Measurements from ENCODE around the gene SNCA.

SNCA gene

GRCh38 chr4:89720981-89721380 lies 116.0 kb downstream of the SNCA start:
- Histone ChIP-seq H3K4me1 (no peaks in the 10 kb centered on the region), H3K27me3 (no peaks in the 10 kb centered on the region), H3K36me3 (no peaks in the 10 kb centered on the region), H3K4me3 (ENCODE audit: low read depth, low read length) (no peak overlapping the region), H3K9me3 (no peaks in the 10 kb centered on the region)
- no peak for DNase-seq
- TF ChIP-seq, protein P1, sequence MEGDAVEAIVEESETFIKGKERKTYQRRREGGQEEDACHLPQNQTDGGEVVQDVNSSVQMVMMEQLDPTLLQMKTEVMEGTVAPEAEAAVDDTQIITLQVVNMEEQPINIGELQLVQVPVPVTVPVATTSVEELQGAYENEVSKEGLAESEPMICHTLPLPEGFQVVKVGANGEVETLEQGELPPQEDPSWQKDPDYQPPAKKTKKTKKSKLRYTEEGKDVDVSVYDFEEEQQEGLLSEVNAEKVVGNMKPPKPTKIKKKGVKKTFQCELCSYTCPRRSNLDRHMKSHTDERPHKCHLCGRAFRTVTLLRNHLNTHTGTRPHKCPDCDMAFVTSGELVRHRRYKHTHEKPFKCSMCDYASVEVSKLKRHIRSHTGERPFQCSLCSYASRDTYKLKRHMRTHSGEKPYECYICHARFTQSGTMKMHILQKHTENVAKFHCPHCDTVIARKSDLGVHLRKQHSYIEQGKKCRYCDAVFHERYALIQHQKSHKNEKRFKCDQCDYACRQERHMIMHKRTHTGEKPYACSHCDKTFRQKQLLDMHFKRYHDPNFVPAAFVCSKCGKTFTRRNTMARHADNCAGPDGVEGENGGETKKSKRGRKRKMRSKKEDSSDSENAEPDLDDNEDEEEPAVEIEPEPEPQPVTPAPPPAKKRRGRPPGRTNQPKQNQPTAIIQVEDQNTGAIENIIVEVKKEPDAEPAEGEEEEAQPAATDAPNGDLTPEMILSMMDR (IDR thresholded peaks at IDR 0.05; ENCODE audit: low read depth, low read length), result no peak

DNA sequence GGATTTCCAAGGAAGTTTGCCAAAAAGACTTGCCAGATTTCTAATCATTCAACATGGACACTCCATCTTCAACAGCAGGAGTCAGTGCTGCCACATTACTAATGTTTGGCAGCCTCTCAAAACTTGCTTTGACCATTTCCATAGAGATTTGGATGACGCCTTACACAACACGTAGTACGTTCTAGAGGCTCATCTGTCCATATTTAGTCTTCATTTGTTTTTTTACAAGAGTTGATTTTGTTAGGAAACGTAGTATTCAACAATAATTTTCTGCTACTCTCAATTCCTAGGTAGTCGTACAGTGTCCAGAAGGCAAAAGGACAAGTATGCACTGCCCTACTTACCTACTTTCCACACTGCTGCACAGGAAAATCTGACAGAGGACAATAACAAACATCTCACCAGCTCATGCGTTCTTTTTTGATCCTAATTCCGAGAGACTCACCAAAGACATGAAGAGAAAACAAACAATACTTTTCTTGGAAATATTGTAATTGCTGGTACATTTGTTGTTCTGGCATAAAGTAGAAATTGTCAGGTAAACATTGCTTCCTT lies 117.3 kb downstream of the SNCA start:
- Histone ChIP-seq H3K36me3 (no peaks in the 10 kb centered on the region), H3K4me1 (no peaks in the 10 kb centered on the region), H3K4me3 (ENCODE audit: low read depth, low read length) (no peak overlapping the region), H3K9me3 (no peaks in the 10 kb centered on the region), H3K27me3 (no peaks in the 10 kb centered on the region)
- TF ChIP-seq, protein P1 (IDR thresholded peaks at IDR 0.05; ENCODE audit: low read depth, low read length), result no peak
- no peak for DNase-seq

- Histone ChIP-seq H3K4me3 (ENCODE audit: low read depth, low read length) (no peak overlapping the region), H3K9me3 (no peaks in the 10 kb centered on the region), H3K27me3 (no peaks in the 10 kb centered on the region), H3K4me1 (no peaks in the 10 kb centered on the region; the same call in 1 of the 2 replicates), H3K36me3 (no peaks in the 10 kb centered on the region)
- TF ChIP-seq, protein P1 (IDR thresholded peaks at IDR 0.05; ENCODE audit: low read depth, low read length), result no peak
- DNase-seq, result no peak
Observed at GRCh38 chr4:89716893-89717292, 120.1 kb downstream of the SNCA start.

DNA sequence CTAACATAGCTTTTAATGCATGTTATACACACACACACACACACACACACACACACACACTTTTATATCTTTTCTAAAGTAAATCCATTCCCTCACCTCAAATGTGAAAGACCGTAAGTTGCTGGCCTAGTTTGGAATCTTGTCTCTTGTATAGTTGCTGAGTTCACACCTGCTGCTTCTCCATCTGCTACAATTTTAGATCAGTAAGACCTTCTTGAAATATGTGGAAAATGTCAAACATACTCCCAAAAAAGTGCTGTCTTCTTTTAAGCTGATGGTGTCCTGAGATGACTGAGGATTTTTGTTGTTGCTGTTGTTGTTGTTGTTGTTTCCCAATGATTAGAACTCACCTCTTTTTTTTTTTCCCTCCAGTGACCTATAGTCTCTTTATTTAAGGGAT lies 121.3 kb downstream of the SNCA start:
- Histone ChIP-seq H3K27me3 (no peaks in the 10 kb centered on the region), H3K9me3 (no peaks in the 10 kb centered on the region), H3K36me3 (no peaks in the 10 kb centered on the region), H3K4me3 (ENCODE audit: low read depth, low read length) (no peak overlapping the region), H3K4me1 (no peaks in the 10 kb centered on the region; the same call in 1 of the 2 replicates)
- no peak for DNase-seq
- TF ChIP-seq, protein P1 (IDR thresholded peaks at IDR 0.05; ENCODE audit: low read depth, low read length), result no peak

DNA sequence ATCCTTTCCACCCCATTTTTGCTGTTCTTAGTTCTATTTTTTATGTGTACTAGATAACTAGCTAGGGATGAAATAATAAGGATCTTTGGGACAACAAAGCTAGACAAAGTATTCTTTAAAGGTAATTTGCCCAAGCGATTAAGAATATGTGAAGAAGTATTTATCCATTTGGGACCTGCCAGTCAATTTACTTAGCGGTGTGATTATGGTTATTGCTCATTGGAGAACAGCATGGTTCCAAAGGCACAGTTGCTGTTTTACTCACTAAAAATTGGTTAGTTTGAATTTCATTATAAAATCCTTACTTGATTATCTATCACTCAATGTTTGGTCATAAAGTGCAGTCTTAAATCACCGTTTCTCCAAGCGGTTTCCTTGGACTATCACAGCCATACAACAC lies 124.1 kb downstream of the SNCA start:
- DNase-seq, result no peak
- Histone ChIP-seq H3K27me3 (no peaks in the 10 kb centered on the region), H3K9me3 (no peaks in the 10 kb centered on the region), H3K4me1 (no peaks in the 10 kb centered on the region; the same call in 1 of the 2 replicates), H3K36me3 (no peaks in the 10 kb centered on the region), H3K4me3 (ENCODE audit: low read depth, low read length) (no peak overlapping the region)
- TF ChIP-seq, protein P1 (IDR thresholded peaks at IDR 0.05; ENCODE audit: low read depth, low read length), result no peak

DNA sequence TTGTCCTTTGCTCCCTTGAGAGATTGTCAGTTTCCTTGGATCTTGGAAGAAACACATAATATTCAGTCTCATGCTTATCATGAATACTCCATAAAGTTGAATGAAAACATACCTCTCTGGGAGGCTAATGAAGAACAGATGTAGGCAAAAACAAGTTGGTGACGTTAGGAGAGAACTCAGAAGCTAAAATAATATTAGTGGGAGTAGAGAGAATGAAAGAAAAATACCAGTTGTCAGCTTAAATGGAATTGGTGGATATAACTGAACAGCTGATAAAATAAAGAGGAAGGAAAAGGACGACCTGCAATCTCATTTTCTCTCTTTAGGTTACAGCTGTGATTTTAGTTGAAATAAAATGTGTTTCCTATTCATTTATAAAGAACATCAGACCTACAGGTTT lies 124.8 kb downstream of the SNCA start:
- Histone ChIP-seq H3K4me3 (ENCODE audit: low read depth, low read length) (no peak overlapping the region), H3K9me3 (no peaks in the 10 kb centered on the region), H3K27me3 (no peaks in the 10 kb centered on the region), H3K4me1 (no peaks in the 10 kb centered on the region; the same call in 1 of the 2 replicates), H3K36me3 (no peaks in the 10 kb centered on the region)
- TF ChIP-seq, protein P1 (IDR thresholded peaks at IDR 0.05; ENCODE audit: low read depth, low read length), result no peak
- DNase-seq, result no peak

Measured in BE2C (cell line).